Esophagus muscularis mucosa (tissue), 4 donors: ENCODE measurements around the gene RBMX2. TPM values are rescaled to one million over a fixed set of nuclear protein-coding genes. Genes with fewer than 3 reads are reported as not detected.

ENCODE experiments used
- DNase-seq: peaks from one replicate; pipeline ENCODE4 v3.0.0-alpha.2; 2017; ENCODE audit errors: extremely low spot score
- H3K27ac ChIP-seq, 4 donors: fragments of 200-600 bp; sonication (generic); replicated peaks in 1 of 4; 1 replicate in 3 of 4; 2 replicates in 1 of 4; pipeline ENCODE4 v1.5.1; 2016 to 2019; ENCODE audit warnings: mild to moderate bottlenecking in 1 of 4
- H3K27me3 ChIP-seq, 4 donors: fragments of 200-600 bp; sonication (generic); one replicate each; pipeline versions ENCODE4 v1.5.1 to v1.6.0; 2016 to 2019
- H3K36me3 ChIP-seq, 4 donors: fragments of 200-600 bp; sonication (generic); one replicate each; pipeline ENCODE4 v1.5.1; 2016 to 2019
- H3K4me1 ChIP-seq, 4 donors: fragments of 200-600 bp; sonication (generic); one replicate each; pipeline ENCODE4 v1.5.1; 2016 to 2019
- H3K4me3 ChIP-seq, 4 donors: fragments of 200-600 bp; sonication (generic); 1 replicate in 2 of 4; 2 replicates in 2 of 4; pipeline ENCODE4 v1.5.1; 2016 to 2019; ENCODE audit warnings: mild to moderate bottlenecking in 4 of 4, moderate library complexity in 1 of 4
- H3K9me3 ChIP-seq, 4 donors: fragments of 200-600 bp; sonication (generic); 1 replicate in 3 of 4; 2 replicates in 1 of 4; pipeline ENCODE4 v1.5.1; 2016 to 2019
- CTCF ChIP-seq, 3 experiments: fragments of 200-600 bp in 2 of 3; fragments of 450-650 bp in 1 of 3; sonication (generic) in 2 of 3; IDR thresholded peaks; one replicate each; pipeline ENCODE4 v1.5.1; 2017 to 2019; ENCODE audit warnings: antibody characterized with exemption in 3 of 3, mild to moderate bottlenecking in 2 of 3, moderate library complexity in 1 of 3
- EP300 ChIP-seq: sonication (generic); formaldehyde crosslinking; IDR thresholded peaks from one replicate; pipeline ENCODE4 v1.6.1; 2017; ENCODE audit warnings: antibody characterized with exemption
- POLR2A ChIP-seq: fragments of 450-650 bp; IDR thresholded peaks from one replicate; pipeline ENCODE4 v1.6.1; 2017; ENCODE audit warnings: antibody characterized with exemption, moderate library complexity, mild to moderate bottlenecking, low read depth
- POLR2AphosphoS5 ChIP-seq, 2 donors: sonication (generic); formaldehyde crosslinking; IDR thresholded peaks; one replicate each; pipeline ENCODE4 v1.6.1; 2017; ENCODE audit warnings: antibody characterized with exemption in 2 of 2
- WGBS: methylation state at CpG from one replicate; pipeline ENCODE4 v1.1.5; 2018; 5-methylcytosine and 5-hydroxymethylcytosine counted together
- intact Hi-C: fragments of 100-400 bp; cut with DNase I; formaldehyde crosslinking; loops from one replicate; pipeline ENCODE4 v1.15.1; 2023
- total RNA-seq, 4 donors: library from RNA; depleted of rRNA; stranded (reverse); fragments of >200 nt; gene quantifications; one replicate each; pipeline versions ENCODE4 v1.1.0 to v1.2.1, GENCODE V29; 2016

Gene RBMX2
- total RNA-seq, 4 donors from 2014 or later: 14.2 to 20.6 (median 17.6) TPM

DNA sequence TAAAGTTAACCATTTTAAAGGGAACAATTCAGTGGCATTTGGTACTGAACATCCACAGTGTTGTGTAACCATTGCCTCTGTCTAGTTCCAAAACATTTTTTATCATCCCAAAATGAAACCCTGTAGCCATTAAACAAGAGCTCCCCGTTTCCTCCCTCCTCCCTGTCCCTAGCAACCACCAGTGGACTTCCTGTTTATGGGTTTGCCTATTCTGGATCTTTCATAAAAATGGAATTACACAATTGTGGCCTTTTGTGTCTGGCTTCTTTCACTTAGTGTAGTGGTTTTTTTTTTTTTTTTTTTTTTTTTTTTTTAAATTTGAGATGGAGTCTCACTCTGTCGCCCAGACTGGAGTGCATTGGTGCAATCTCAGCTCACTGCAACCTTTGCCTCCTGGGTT, 11.6 kb downstream of the RBMX2 start:
- Histone ChIP-seq H3K4me1 (no peaks in the 10 kb centered on the region), H3K4me3 (no peak overlapping the region), H3K36me3 (peaks cover 0 to 42% (median 29%) of the 10 kb centered on the region in 4 donors), H3K9me3 (no peaks in the 10 kb centered on the region), H3K27me3 (no peaks in the 10 kb centered on the region), H3K27ac (no peak overlapping the region)
- no peak for TF ChIP-seq POLR2A
- no peak for TF ChIP-seq POLR2AphosphoS5 (IDR thresholded peaks at IDR 0.05)
- no peak for TF ChIP-seq CTCF (IDR thresholded peaks at IDR 0.05)
- no peak for TF ChIP-seq EP300
- DNase-seq: no peak
- intact Hi-C loops: no loop called here
- 59% methylated on average over 2 of the region's 2 CpGs for WGBS

- Histone ChIP-seq H3K36me3 (peaks cover 0 to 34% (median 24%) of the 10 kb centered on the region in 4 donors), H3K4me3 (no peak overlapping the region), H3K9me3 (no peaks in the 10 kb centered on the region), H3K4me1 (no peaks in the 10 kb centered on the region), H3K27ac (no peak overlapping the region), H3K27me3 (no peaks in the 10 kb centered on the region)
- TF ChIP-seq POLR2AphosphoS5 (IDR thresholded peaks at IDR 0.05): no peak
- TF ChIP-seq POLR2A: no peak
- no peak for TF ChIP-seq EP300
- no peak for TF ChIP-seq CTCF (IDR thresholded peaks at IDR 0.05)
- intact Hi-C loops: no loop called here
- 92% methylated on average over 5 of the region's 5 CpGs for WGBS
- no peak for DNase-seq
Observed at GRCh38 chrX:130414800-130415199, 13.0 kb downstream of the RBMX2 start.

DNA sequence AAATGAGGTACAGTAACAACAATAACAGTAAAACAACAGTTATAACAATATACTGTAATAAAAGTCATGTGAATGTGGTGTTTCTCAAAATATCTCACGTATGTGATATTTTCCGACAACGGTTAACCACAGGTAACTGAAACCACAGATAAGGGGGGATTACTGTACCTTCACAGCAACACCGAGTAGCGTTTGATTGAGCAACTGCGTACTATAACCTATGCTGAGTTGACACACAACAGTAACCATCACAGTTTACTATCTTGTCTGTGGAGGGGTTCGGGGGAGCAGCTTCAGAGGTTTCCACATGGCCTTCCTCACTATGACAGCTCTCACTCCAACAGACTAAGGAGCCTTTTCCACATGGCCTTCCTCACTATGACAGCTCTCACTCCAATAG, 13.4 kb downstream of the RBMX2 start:
- Histone ChIP-seq H3K27me3 (no peaks in the 10 kb centered on the region), H3K9me3 (no peaks in the 10 kb centered on the region), H3K27ac (no peak overlapping the region), H3K36me3 (peaks cover 0 to 30% (median 23%) of the 10 kb centered on the region in 4 donors), H3K4me3 (no peak overlapping the region), H3K4me1 (no peaks in the 10 kb centered on the region)
- DNase-seq: no peak
- TF ChIP-seq EP300 (no peak), CTCF (IDR thresholded peaks at IDR 0.05) (no peak)
- intact Hi-C loops: no loop called here
- WGBS: 92% methylated on average over 7 of the region's 7 CpGs

- DNase-seq: no peak
- no peak overlapping the region for H3K27ac ChIP-seq
- TF ChIP-seq EP300 (no peak), POLR2AphosphoS5 (IDR thresholded peaks at IDR 0.05) (no peak), POLR2A (no peak)
- H3K27me3 ChIP-seq: no peaks in the 10 kb centered on the region
- no peak overlapping the region for H3K4me3 ChIP-seq
- H3K4me1 ChIP-seq: no peaks in the 10 kb centered on the region
- intact Hi-C loops: no loop called here
- H3K36me3 ChIP-seq: peaks cover 0 to 15% (median 10%) of the 10 kb centered on the region in 4 donors
- 78% methylated on average over 4 of the region's 4 CpGs for WGBS
- H3K9me3 ChIP-seq: no peaks in the 10 kb centered on the region
Observed at GRCh38 chrX:130416785-130417184, 15.0 kb downstream of the RBMX2 start.

GRCh38 chrX:130418066-130418465, 16.3 kb downstream of the RBMX2 start:
- no peak overlapping the region for H3K27ac ChIP-seq
- peaks cover 0 to 7% (median 0%) of the 10 kb centered on the region in 4 donors for H3K36me3 ChIP-seq
- TF ChIP-seq POLR2AphosphoS5 (IDR thresholded peaks at IDR 0.05): no peak
- no peak for TF ChIP-seq CTCF (IDR thresholded peaks at IDR 0.05)
- TF ChIP-seq EP300: no peak
- no peak for TF ChIP-seq POLR2A
- no peaks in the 10 kb centered on the region for H3K9me3 ChIP-seq
- H3K4me1 ChIP-seq: no peaks in the 10 kb centered on the region
- H3K4me3 ChIP-seq: no peak overlapping the region
- DNase-seq: no peak
- no peaks in the 10 kb centered on the region for H3K27me3 ChIP-seq
- intact Hi-C loops: no loop called here
- WGBS: 74% methylated on average over 2 of the region's 2 CpGs
